HUES48 (cell line): ENCODE data around the gene KHDC4.
"Not testable (repeated sequence)": the region's sequence is repeated elsewhere in the genome, so short reads cannot be mapped to it uniquely, and the experiment has no call there.

Experiments used
- H3K27ac ChIP-seq: one replicate; pipeline ENCODE4 v1.7.0; 2013; ENCODE audit warnings: low read depth, low read length, inconsistent platforms
- H3K27me3 ChIP-seq: 2 replicates; pipeline ENCODE4 v1.6.1; 2013; ENCODE audit warnings: mild to moderate bottlenecking, low read length; ENCODE audit not compliant: control insufficient read depth, insufficient read depth
- H3K36me3 ChIP-seq: 2 replicates; pipeline ENCODE4 v1.6.1; 2013; ENCODE audit warnings: low read length; ENCODE audit not compliant: control insufficient read depth, insufficient read depth
- H3K4me1 ChIP-seq: 2 replicates; pipeline ENCODE4 v1.6.1; 2013; ENCODE audit warnings: mild to moderate bottlenecking, low read length; ENCODE audit not compliant: control insufficient read depth, insufficient read depth
- H3K4me3 ChIP-seq: 2 replicates; pipeline ENCODE4 v1.5.1; 2013; ENCODE audit warnings: mild to moderate bottlenecking, low read depth, low read length
- H3K9ac ChIP-seq: 2 replicates; pipeline ENCODE4 v1.6.1; 2013; ENCODE audit warnings: mild to moderate bottlenecking, low read depth, low read length, moderate library complexity
- H3K9me3 ChIP-seq: 2 replicates; pipeline ENCODE4 v1.6.1; 2013; ENCODE audit warnings: low read length; ENCODE audit not compliant: control insufficient read depth, insufficient read depth

The KHDC4 gene

DNA sequence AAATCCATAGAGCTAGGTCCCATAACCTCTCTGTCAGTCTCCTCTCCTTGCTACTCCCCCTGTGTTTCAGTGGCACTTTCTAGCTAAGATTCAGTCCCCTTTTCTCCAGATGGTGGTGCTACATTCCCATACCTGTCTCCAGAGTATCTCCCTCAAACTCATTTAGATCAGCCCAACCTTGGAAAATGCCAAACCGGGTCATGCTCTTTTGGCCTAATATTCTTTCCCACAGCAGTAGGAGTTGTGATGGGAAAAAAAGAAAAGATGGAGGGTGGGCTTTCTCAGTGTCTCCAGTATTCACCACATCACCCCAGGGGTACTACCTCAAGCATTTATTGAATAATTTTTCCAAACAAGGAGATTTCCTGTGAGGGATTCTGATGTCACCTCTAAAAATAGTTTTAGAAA is 4.0 kb upstream of the KHDC4 start:
- H3K9ac ChIP-seq = no peak overlapping the region
- no peaks in the 10 kb centered on the region for H3K27me3 ChIP-seq
- 0 out of 2 replicates have a peak, but pooled peaks cover 3% of the 10 kb centered on the region for H3K36me3 ChIP-seq
- H3K4me3 ChIP-seq = no peak overlapping the region
- no peak overlapping the region for H3K27ac ChIP-seq
- H3K9me3 ChIP-seq = no peaks in the 10 kb centered on the region
- H3K4me1 ChIP-seq = 0 out of 2 replicates have a peak, but pooled peaks cover 3% of the 10 kb centered on the region

DNA sequence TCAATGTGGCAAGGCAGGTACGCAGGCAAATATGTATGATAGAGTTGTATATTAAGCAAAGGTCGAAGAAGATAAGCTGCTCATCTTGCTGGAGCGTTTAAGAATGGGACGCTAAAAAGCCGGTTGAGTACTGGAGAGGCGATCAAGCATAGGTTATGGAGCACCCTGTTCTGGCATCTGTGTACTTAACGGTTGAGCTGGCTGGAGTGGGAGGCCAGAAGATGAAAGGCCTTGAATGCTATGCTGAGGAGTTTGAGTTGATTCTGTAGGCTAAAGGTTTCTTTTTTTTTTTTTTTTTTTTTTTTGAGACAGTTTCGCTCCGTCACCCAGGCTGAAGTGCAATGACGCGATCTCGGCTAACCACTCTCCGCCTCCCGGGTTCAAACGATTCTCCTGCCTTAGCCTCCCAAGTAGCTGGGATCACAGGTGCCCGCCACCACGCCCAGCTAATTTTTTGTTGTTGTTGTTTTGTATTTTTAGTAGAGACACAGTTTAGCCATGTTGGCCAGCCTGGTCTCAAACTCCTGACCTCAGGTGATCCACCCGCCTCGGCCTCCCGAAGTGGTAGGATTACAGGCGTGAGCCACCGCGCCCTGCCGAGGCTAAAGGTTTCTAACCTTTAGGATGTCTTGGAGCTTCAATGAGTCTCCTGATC is 850 bp upstream of the KHDC4 start:
- peak overlapping the region; percentile 82 for H3K9ac ChIP-seq
- H3K9me3 ChIP-seq = no peaks in the 10 kb centered on the region
- H3K4me3 ChIP-seq = peak overlapping the region; percentile 85
- H3K27me3 ChIP-seq = no peaks in the 10 kb centered on the region
- H3K4me1 ChIP-seq = peaks cover 9% of the 10 kb centered on the region
- H3K27ac ChIP-seq = peak overlapping the region; percentile 94
- H3K36me3 ChIP-seq = peaks cover 34% of the 10 kb centered on the region

DNA sequence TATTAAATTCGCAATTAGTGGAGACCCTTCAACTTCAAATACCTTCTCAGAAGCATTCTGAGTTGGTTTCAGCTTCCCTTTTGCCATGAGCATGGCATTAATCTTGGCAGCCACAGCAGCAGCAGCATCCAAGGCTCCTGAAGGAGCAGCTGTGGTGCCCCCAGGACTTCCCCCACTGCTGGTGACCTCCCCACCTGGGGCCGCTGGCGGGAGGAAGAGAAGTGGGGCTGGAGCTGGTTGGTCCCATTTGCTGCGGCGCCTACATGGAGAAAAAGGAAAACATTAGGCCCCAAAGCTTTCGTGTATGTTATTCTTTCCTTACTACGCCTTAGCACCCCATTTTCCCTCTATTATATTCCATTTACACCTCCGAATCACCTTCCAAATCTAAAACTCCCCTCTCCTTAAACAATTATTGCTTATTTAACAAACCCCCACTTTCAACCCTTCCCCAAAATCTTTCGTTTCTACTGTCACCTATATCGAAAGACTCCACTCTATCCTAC is 569 bp downstream of the KHDC4 start:
- Histone ChIP-seq H3K9me3 (no peaks in the 10 kb centered on the region), H3K4me1 (peaks cover 9% of the 10 kb centered on the region), H3K9ac (peak overlapping the region; percentile 88), H3K27ac (peak overlapping the region; percentile 94), H3K4me3 (peak overlapping the region; percentile 85), H3K36me3 (peaks cover 47% of the 10 kb centered on the region), H3K27me3 (no peaks in the 10 kb centered on the region)

DNA sequence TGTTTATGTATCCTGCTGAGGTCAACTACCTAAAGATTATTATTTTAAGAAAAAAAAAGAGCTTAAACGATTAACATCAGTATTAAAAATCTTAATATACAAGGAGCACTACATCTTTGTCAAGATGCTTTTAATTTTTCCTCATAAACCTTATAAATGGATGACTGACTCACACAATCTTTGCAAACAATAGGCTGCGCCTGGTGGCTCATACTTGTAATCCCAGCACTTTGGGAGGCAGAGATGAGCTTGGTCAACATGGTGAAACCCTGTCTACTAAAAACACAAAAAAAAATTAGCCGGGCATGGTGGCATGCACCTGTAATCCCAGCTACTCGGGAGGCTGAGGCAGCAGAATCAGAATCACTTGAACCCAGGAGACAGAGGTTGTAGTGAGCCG is 1.7 kb downstream of the KHDC4 start:
- no peak overlapping the region for H3K9ac ChIP-seq
- peak overlapping the region; percentile 24 for H3K27ac ChIP-seq
- no peaks in the 10 kb centered on the region for H3K9me3 ChIP-seq
- H3K4me1 ChIP-seq = peaks cover 9% of the 10 kb centered on the region
- H3K36me3 ChIP-seq = peaks cover 58% of the 10 kb centered on the region
- no peaks in the 10 kb centered on the region for H3K27me3 ChIP-seq
- peak overlapping the region; percentile 85; the same call in 1 of the 2 replicates for H3K4me3 ChIP-seq

DNA sequence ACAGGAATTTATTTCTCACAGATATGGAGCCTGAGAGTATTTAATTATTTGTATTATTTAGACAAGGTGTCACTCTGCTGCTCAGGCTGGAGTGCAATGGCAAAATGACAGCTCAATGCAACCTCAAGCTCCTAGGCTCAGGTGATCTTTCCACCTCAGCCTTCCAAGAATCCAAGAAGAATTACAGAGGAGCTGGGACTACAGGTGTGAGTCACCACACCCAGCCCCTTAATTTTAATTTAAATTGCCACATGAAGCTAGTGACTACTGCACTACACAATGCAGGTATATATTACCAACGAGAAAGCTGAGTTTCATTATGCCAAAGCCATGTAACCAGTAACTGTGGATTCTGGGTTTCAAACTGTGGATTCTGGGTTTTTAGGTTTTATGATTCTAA is 2.1 kb downstream of the KHDC4 start:
- Histone ChIP-seq H3K36me3 (peaks cover 62% of the 10 kb centered on the region), H3K4me1 (peaks cover 9% of the 10 kb centered on the region), H3K9me3 (no peaks in the 10 kb centered on the region), H3K27ac (peak overlapping the region; percentile 24), H3K4me3 (peak overlapping the region; percentile 85), H3K27me3 (no peaks in the 10 kb centered on the region), H3K9ac (no peak overlapping the region)

DNA sequence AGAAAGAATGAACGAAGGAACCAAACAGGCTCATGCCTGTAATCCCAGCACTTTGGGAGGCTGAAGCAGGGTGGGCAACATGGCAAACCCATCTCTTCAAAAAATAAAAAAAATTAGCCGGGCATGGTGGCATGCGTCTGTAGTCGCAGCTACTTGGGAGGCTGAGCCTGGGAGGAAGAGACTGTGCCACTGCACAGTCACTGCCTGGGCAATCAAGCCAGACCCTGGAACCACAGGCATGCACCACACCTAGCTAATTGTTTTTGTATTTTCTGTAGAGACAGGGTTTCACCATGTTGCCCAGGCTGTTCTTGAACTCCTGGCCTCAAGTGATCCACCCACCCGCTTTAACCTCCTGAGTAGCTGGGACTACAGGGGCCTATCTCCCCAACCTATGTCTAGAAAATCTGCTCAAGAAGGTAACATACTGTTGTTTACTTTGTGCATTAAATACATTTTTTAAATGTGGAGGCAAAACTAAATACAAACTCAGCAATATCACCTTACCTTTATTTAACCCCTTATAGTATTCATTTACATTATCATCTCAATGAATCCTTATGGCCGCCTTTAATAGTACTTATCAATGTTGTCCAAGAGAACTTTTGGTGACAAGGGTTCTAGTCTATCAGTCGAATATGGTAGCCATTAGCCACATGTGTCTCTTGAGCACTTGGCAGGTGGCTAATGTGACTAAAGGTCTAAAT is 2.7 kb downstream of the KHDC4 start:
- Histone ChIP-seq H3K4me3 (peak overlapping the region; percentile 15), H3K27me3 (no peaks in the 10 kb centered on the region), H3K9ac (no peak overlapping the region), H3K27ac (no peak overlapping the region), H3K9me3 (no peaks in the 10 kb centered on the region), H3K4me1 (peaks cover 9% of the 10 kb centered on the region), H3K36me3 (peaks cover 68% of the 10 kb centered on the region)

DNA sequence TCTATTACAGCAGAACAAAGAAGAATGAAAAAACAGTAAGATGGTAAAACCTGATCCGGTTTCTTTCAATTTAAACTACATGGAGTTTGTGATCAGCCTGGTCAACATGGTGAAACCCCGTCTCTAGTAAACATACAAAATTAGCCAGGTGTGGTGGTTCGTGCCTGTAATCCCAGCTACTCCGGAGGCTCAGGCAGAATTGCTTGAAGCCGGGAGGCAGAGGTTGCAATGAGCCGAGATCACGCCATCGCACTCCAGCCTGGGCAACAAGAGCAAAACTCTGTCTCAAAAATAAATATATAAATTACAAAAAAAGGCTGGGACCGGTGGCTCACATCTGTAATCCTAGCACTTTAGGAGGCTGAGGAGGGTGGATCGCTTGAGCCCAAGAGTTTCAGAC is 3.5 kb downstream of the KHDC4 start:
- peaks cover 76% of the 10 kb centered on the region for H3K36me3 ChIP-seq
- H3K27me3 ChIP-seq, H3K4me3 ChIP-seq, H3K9ac ChIP-seq, H3K9me3 ChIP-seq, H3K27ac ChIP-seq, H3K4me1 ChIP-seq: not testable (repeated sequence)

DNA sequence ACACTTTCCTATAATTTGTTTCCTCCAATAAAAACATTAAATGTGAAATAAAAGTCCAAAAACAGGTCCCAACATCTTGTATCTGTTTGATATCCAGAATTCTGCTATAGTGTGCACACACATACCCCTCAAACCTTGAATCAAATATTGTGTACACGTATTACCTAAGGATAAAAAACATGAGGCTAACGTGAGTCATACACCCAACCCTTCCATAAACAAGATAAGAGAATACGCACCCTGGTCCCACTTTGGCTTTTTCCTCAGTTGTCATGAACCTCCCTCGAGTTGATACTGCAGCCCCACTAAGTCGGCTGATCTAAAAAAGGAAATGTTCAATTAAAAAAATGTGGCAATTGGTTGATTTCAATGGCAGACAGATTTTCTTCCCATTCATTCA is 5.2 kb downstream of the KHDC4 start:
- Histone ChIP-seq H3K27ac (no peak overlapping the region), H3K4me3 (no peak overlapping the region), H3K36me3 (peaks cover 91% of the 10 kb centered on the region), H3K9ac (no peak overlapping the region), H3K9me3 (no peaks in the 10 kb centered on the region), H3K27me3 (no peaks in the 10 kb centered on the region), H3K4me1 (peaks cover 9% of the 10 kb centered on the region)

DNA sequence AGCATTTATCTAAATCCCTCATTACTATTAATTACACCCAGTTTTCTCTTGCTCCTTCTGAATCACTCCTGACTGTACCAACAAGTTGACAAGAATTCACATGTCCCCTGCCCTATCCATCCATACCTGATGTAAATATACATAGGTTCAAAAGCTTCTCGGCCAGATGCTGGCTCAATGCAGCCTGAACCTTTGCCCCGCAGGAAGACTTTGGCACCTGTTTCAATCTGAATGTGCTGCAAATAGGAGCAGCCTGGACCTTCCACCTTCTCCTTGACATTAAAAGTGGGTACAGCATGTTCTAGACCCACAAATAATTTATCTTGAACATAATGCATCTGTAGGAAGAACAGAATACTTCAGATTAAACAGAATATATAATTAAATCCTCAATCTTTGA is 8.7 kb downstream of the KHDC4 start:
- Histone ChIP-seq H3K9me3 (no peaks in the 10 kb centered on the region), H3K27me3 (no peaks in the 10 kb centered on the region), H3K27ac (no peak overlapping the region), H3K36me3 (peaks cover 95% of the 10 kb centered on the region), H3K4me1 (no peaks in the 10 kb centered on the region), H3K9ac (no peak overlapping the region), H3K4me3 (no peak overlapping the region)

DNA sequence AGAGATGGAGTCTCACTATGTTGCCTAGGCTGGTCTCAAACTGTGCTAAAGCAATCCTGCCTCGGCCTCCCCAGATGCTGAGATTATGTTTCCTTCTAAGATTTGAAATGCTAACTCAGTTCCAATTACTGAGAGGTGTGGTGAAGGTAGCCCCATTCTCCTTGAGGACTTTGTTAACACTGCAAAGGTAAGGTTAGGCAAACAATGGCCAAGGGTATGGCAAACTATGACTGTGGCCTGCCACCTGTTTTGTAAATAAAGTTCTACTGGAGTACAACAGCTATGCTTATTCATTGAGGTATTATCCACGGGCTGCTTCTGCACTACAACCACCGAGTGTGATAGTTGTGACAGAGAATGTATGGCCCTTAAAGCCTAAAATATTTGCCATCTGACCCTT is 13.5 kb downstream of the KHDC4 start:
- H3K9ac ChIP-seq = no peak overlapping the region
- H3K27ac ChIP-seq = no peak overlapping the region
- H3K4me1 ChIP-seq = no peaks in the 10 kb centered on the region
- H3K4me3 ChIP-seq = no peak overlapping the region
- H3K9me3 ChIP-seq = no peaks in the 10 kb centered on the region
- no peaks in the 10 kb centered on the region for H3K27me3 ChIP-seq
- H3K36me3 ChIP-seq = peaks cover 95% of the 10 kb centered on the region

DNA sequence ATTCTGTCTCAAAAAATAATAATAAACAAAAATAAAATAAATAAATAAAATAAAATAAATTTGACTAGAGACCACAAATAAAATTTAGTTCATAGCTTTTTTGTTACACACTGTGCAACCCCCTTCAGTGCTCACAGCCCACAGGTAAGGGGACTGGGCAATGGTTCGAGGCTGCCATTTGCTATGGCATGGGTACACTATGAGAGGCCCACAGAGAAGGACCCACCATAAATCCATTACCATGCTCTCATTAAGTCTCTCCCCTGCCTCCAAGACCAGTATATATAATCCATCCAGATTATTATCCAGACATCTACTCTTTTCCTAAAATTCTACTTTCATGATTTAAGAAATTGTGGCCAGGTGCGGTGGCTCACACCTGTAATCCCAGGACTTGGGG is 14.4 kb downstream of the KHDC4 start:
- Histone ChIP-seq H3K9me3 (no peaks in the 10 kb centered on the region), H3K9ac (no peak overlapping the region), H3K27ac (no peak overlapping the region), H3K4me3 (no peak overlapping the region), H3K4me1 (no peaks in the 10 kb centered on the region), H3K27me3 (no peaks in the 10 kb centered on the region), H3K36me3 (peaks cover 97% of the 10 kb centered on the region)
